Measurements from ENCODE around the gene FAM124A.

- TF ChIP-seq, protein P1, sequence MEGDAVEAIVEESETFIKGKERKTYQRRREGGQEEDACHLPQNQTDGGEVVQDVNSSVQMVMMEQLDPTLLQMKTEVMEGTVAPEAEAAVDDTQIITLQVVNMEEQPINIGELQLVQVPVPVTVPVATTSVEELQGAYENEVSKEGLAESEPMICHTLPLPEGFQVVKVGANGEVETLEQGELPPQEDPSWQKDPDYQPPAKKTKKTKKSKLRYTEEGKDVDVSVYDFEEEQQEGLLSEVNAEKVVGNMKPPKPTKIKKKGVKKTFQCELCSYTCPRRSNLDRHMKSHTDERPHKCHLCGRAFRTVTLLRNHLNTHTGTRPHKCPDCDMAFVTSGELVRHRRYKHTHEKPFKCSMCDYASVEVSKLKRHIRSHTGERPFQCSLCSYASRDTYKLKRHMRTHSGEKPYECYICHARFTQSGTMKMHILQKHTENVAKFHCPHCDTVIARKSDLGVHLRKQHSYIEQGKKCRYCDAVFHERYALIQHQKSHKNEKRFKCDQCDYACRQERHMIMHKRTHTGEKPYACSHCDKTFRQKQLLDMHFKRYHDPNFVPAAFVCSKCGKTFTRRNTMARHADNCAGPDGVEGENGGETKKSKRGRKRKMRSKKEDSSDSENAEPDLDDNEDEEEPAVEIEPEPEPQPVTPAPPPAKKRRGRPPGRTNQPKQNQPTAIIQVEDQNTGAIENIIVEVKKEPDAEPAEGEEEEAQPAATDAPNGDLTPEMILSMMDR (conservative IDR thresholded peaks at IDR 0.05 in 1 of 2, IDR thresholded peaks at IDR 0.05 in 1 of 2; ENCODE audit: low read depth in 1 of 2, low read length in 2 of 2) = no peak
- no peak for TF ChIP-seq EZH2 (IDR thresholded peaks at IDR 0.05; ENCODE audit: low read length, missing control alignments)
Measured at GRCh38 chr13:51202477-51203046, 19.6 kb upstream of the FAM124A start.

All from fibroblast of lung (primary cell).